SH-SY5Y (cell line): ENCODE results near the gene MED13L.

Experiments used
- GATA2 ChIP-seq: IDR thresholded peaks from 2 replicates; pipeline ENCODE4 v1.6.1; 2011; ENCODE audit warnings: mild to moderate bottlenecking, low read depth, low read length
- GATA3 ChIP-seq: IDR thresholded peaks from 2 replicates; pipeline ENCODE4 v1.6.1; 2011; ENCODE audit warnings: low read depth, mild to moderate bottlenecking, low read length, moderate library complexity

- TF ChIP-seq GATA2, result no peak
- no peak for TF ChIP-seq GATA3
Measured at GRCh38 chr12:116202433-116202832, 75.1 kb downstream of the MED13L start.
